GM23248 (cell line): Measurements from ENCODE around the gene BPGM.

ENCODE experiments used
- EZH2 ChIP-seq: fragments of 200-600 bp; sonication (generic); IDR thresholded peaks from 2 replicates; pipeline ENCODE4 v1.6.1; 2018; ENCODE audit warnings: antibody characterized with exemption, mild to moderate bottlenecking; ENCODE audit not compliant: insufficient read depth, poor library complexity, severe bottlenecking
- EZH2phosphoT487 ChIP-seq: fragments of 200-600 bp; sonication (generic); IDR thresholded peaks from 2 replicates; pipeline ENCODE4 v1.6.1; 2018; ENCODE audit warnings: antibody characterized with exemption, moderate library complexity, mild to moderate bottlenecking, low read depth; ENCODE audit not compliant: insufficient read depth

- TF ChIP-seq EZH2 (no peak), EZH2phosphoT487 (no peak)
These were observed 56.6 kb downstream of the BPGM start for GRCh38 chr7:134703241-134703594.
